Keratinocyte (primary cell): ENCODE measurements around the gene C10orf67.

ENCODE experiments used
- CTCF ChIP-seq, 3 experiments: IDR thresholded peaks in 1 of 3; conservative IDR thresholded peaks in 1 of 3; optimal IDR thresholded peaks in 1 of 3; 2 replicates in 2 of 3; 3 replicates in 1 of 3; pipeline versions ENCODE3 to v1.5.1; 2011; ENCODE audit warnings: low read length in 3 of 3, mild to moderate bottlenecking in 3 of 3, moderate library complexity in 2 of 3, control low read depth in 1 of 3, inconsistent platforms in 1 of 3; ENCODE audit not compliant: insufficient read depth in 2 of 3; ENCODE audit errors: extremely low read depth in 1 of 3
- EZH2 ChIP-seq: IDR thresholded peaks from one replicate; pipeline ENCODE4 v1.6.1; 2012; ENCODE audit warnings: inconsistent platforms, mild to moderate bottlenecking, low read length, moderate library complexity

DNA sequence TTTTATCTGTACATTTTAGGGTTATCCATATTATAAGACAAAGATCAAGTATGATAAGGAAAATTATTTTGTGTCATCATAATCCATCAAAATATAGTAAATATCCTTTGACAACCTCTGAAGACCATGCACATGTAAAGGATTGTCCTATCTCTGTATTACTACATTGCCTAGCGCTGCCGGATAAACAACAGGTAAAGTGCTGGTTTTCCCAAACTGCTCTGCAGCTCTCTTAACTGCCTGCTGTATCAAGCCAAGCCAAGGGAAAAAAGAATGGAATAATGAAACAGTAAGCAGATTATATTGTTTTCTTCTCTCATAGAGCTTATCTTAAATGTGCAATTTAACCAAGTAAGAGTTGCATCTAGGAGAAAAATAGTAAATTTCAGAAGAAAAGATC lies 81.7 kb downstream of the C10orf67 start:
- TF ChIP-seq CTCF (optimal IDR thresholded peaks at IDR 0.05 in 1 of 3, IDR thresholded peaks at IDR 0.05 in 1 of 3, conservative IDR thresholded peaks at IDR 0.05 in 1 of 3; ENCODE audit: extremely low read depth in 1 of 3, insufficient read depth in 2 of 3, low read length in 3 of 3) (no peak), EZH2 (no peak)
